Upper lobe of right lung (tissue), 1 donor: ENCODE results near the gene ZNF440. TPM values are rescaled to one million over a fixed set of nuclear protein-coding genes. Genes with fewer than 3 reads are reported as not detected.

ENCODE experiments used
- ATAC-seq: fragments of 200-7000 bp; cut with Tn5 transposase; one replicate; pipeline ENCODE4 v1.9.1; 2020; ENCODE audit warnings: mild to moderate bottlenecking, moderate library complexity
- DNase-seq: peaks from one replicate; pipeline ENCODE4 v3.0.0-alpha.2; 2020
- H3K27ac ChIP-seq: fragments of 200-600 bp; one replicate; pipeline ENCODE4 v1.8.0; 2022
- H3K27me3 ChIP-seq: fragments of 200-600 bp; one replicate; pipeline ENCODE4 v1.8.0; 2022; ENCODE audit warnings: mild to moderate bottlenecking
- H3K36me3 ChIP-seq: fragments of 200-600 bp; one replicate; pipeline ENCODE4 v1.8.0; 2022
- H3K4me1 ChIP-seq: fragments of 200-600 bp; one replicate; pipeline ENCODE4 v1.8.0; 2022
- H3K4me3 ChIP-seq: fragments of 200-600 bp; one replicate; pipeline ENCODE4 v1.8.0; 2022; ENCODE audit warnings: mild to moderate bottlenecking
- H3K9me3 ChIP-seq: fragments of 200-600 bp; one replicate; pipeline ENCODE4 v1.8.0; 2022
- intact Hi-C: fragments of 100-400 bp; cut with DNase I; formaldehyde crosslinking; loops from one replicate; pipeline ENCODE4 v1.11.0; 2022
- total RNA-seq: library from RNA; stranded (reverse); fragmentation: NEBNext Ultra II Directional; extraction: Animal tissue kit (Norgen Biotek cat#: 25700); gene quantifications from one replicate; pipeline ENCODE4 v1.2.1, GENCODE V29; 2021
- TF ChIP-seq, protein P1 (sequence below): fragments of 200-600 bp; IDR thresholded peaks from one replicate; pipeline ENCODE4 v1.8.0; 2022; ENCODE audit warnings: antibody characterized with exemption
- donor health status: DM: no; HTN: yes; CAD: no; lungs with severe emphysema.

The ZNF440 gene
- total RNA-seq, 1 donor from 2014 or later: 12.4 TPM

DNA sequence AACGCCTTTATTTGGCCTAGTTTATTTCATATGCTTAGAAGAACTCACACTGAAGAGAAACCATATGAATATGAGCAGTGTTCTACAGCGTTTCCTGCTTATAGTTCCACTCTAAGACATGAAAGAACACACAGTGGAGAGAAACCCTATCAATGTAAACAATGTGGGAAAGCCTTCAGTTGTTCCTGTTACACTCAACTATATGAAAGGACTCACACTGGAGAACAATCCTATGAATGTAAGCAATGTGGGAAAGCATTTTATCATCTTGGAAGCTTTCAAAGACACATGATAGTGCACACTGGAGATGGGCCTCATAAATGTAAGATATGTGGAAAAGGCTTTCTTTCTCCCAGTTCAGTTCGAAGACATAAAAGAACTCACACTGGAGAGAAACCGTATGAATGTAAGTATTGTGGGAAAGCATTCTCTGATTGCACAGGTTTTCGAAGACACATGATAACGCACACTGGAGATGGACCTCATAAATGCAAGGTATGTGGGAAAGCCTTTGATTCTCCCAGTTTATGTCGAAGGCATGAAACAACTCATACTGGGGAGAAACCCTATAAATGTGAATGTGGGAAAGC is 33.5 kb upstream of the ZNF440 start:
- TF ChIP-seq, protein P1, sequence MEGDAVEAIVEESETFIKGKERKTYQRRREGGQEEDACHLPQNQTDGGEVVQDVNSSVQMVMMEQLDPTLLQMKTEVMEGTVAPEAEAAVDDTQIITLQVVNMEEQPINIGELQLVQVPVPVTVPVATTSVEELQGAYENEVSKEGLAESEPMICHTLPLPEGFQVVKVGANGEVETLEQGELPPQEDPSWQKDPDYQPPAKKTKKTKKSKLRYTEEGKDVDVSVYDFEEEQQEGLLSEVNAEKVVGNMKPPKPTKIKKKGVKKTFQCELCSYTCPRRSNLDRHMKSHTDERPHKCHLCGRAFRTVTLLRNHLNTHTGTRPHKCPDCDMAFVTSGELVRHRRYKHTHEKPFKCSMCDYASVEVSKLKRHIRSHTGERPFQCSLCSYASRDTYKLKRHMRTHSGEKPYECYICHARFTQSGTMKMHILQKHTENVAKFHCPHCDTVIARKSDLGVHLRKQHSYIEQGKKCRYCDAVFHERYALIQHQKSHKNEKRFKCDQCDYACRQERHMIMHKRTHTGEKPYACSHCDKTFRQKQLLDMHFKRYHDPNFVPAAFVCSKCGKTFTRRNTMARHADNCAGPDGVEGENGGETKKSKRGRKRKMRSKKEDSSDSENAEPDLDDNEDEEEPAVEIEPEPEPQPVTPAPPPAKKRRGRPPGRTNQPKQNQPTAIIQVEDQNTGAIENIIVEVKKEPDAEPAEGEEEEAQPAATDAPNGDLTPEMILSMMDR: no peak
- no peak for DNase-seq
- no peaks in the 10 kb centered on the region for H3K4me1 ChIP-seq
- ATAC-seq: no peak
- H3K27me3 ChIP-seq: no peaks in the 10 kb centered on the region
- intact Hi-C loops: no loop called here
- peaks cover 37% of the 10 kb centered on the region for H3K36me3 ChIP-seq
- H3K9me3 ChIP-seq: peaks cover 40% of the 10 kb centered on the region
- H3K27ac ChIP-seq: no peak overlapping the region
- H3K4me3 ChIP-seq: no peak overlapping the region

DNA sequence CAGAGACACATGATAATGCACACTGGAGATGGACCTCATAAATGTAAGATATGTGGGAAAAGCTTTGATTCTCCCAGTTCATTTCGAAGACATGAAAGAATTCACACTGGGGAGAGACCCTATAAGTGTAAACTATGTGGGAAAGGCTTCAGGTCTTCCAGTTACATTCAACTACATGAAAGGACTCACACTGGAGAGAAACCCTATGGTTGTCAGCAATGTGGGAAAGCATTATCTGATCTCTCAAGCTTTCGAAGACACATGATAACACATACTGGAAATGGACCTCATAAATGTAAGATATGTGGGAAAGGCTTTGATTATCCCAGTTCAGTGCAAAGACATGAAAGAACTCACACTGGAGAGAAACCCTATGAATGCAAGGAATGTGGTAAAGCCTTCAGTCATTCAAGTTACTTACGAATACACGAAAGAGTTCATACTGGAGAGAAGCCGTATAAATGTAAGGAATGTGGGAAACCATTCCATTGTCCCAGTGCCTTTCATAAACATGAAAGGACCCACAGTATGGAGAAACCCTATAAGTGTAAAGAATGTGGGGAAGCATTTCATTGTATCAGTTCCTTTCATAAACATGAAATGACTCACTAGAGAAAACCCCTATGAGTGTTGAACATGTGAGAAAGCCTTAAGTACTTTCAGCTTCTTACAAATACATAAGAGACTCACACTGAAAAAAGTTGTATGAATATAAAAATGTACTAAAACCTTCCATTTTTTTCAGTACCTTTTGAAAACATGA is 32.6 kb upstream of the ZNF440 start:
- no peak for ATAC-seq
- DNase-seq: no peak
- H3K36me3 ChIP-seq: peaks cover 37% of the 10 kb centered on the region
- no peaks in the 10 kb centered on the region for H3K27me3 ChIP-seq
- intact Hi-C loops: no loop called here
- H3K4me1 ChIP-seq: no peaks in the 10 kb centered on the region
- H3K4me3 ChIP-seq: no peak overlapping the region
- TF ChIP-seq, protein P1: no peak
- H3K27ac ChIP-seq: no peak overlapping the region
- peaks cover 37% of the 10 kb centered on the region for H3K9me3 ChIP-seq

DNA sequence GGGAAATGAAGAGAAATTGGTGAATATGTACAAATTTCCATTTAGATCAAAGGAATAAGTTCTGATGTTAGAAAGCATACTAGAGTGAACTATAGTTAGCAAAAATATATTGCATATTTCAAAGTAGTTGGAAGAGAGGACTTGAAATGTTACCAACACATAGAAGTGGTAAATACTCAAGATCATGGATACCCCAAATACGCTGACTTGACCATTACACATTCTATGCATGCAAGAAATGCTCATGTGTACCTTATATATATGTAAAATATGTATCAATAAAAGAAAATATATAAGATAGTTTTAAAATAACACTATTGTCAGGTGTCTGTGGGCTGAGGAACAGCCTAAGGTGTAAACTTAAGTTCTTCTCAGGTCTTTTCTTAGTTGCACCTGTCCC is 30.3 kb upstream of the ZNF440 start:
- no peak for ATAC-seq
- intact Hi-C loops: no loop called here
- Histone ChIP-seq H3K27me3 (no peaks in the 10 kb centered on the region), H3K27ac (no peak overlapping the region), H3K36me3 (peaks cover 25% of the 10 kb centered on the region), H3K4me3 (no peak overlapping the region), H3K4me1 (no peaks in the 10 kb centered on the region), H3K9me3 (peaks cover 33% of the 10 kb centered on the region)
- no peak for DNase-seq
- TF ChIP-seq, protein P1: no peak

DNA sequence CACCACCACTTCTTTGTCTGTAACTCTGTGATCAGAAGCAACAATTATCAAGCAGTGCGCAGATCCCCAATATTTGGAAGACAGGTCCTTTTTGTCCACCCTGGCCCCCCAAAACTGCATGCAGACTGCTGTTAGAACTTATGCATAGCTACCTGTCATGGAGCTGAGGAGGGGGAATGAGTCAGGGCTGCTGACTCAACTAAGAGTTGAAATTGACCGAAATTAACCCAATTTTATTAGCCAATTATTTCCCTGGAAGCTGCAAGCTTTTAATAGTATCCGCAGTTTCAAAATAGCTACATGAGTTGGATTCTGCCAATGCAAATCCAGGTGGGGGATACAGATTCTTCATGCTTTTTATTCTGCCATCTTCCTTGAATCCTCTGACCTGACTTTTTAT is 29.7 kb upstream of the ZNF440 start:
- H3K4me1 ChIP-seq: no peaks in the 10 kb centered on the region
- H3K36me3 ChIP-seq: peaks cover 22% of the 10 kb centered on the region
- H3K4me3 ChIP-seq: no peak overlapping the region
- no peak overlapping the region for H3K27ac ChIP-seq
- TF ChIP-seq, protein P1: no peak
- H3K27me3 ChIP-seq: no peaks in the 10 kb centered on the region
- intact Hi-C loops: no loop called here
- ATAC-seq (no peak), DNase-seq (no peak)
- peaks cover 39% of the 10 kb centered on the region for H3K9me3 ChIP-seq

DNA sequence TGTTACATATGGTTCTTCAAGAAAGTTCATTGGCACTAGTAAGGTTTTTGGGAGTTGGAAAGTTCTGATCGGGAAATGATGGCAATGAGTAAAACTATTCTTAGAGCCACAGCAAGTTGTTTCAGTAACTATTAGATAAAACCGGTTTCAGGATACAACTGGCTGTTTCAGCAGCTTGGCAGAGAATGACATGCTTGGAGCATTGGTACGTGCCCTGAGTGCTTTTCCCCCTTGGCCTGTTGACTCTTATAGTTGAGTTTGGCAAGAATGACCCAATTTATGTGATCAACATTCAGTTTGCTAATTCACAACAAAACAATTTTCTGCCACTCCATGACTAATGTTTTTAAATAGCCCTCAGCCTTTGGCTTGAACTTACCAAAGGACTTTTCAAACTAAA is 26.5 kb upstream of the ZNF440 start:
- peaks cover 26% of the 10 kb centered on the region for H3K9me3 ChIP-seq
- TF ChIP-seq, protein P1: no peak
- intact Hi-C loops: no loop called here

More for the DNA sequence above, 26.5 kb upstream of the ZNF440 start:
- H3K4me3 ChIP-seq: no peak overlapping the region
- no peaks in the 10 kb centered on the region for H3K27me3 ChIP-seq
- DNase-seq (no peak), ATAC-seq (no peak)
- no peak overlapping the region for H3K27ac ChIP-seq
- no peaks in the 10 kb centered on the region for H3K36me3 ChIP-seq
- no peaks in the 10 kb centered on the region for H3K4me1 ChIP-seq
